ENCODE results near the gene STX19.

DNA sequence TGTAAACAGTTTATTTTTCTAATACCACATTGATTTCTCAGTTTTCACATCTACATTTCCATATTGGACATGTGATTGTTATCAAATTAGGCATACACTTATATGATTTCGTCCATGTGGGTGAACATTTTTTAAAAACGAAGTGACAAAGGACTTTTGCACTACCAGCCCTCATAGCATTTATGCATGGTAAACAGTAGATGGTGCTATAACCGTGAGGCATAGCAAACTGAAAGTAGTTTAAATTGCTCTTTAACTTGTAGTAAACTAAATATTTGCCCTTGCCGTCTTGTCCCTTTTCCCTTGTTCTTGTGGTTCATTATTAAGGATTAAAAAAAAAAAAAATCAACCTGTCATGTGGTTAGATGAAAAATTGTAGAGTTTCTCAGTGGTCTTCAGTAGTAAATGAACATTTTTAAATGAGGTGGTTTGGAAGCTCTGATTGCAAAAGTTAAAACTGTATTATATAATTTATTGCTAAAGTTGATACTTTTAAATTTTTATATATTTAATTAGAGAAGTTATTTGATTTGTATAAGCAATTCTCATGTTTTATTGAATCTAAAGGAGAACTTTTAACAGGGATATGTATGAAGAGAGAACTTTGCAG lies 24.0 kb downstream of the STX19 start:
- TF ChIP-seq, protein P1, sequence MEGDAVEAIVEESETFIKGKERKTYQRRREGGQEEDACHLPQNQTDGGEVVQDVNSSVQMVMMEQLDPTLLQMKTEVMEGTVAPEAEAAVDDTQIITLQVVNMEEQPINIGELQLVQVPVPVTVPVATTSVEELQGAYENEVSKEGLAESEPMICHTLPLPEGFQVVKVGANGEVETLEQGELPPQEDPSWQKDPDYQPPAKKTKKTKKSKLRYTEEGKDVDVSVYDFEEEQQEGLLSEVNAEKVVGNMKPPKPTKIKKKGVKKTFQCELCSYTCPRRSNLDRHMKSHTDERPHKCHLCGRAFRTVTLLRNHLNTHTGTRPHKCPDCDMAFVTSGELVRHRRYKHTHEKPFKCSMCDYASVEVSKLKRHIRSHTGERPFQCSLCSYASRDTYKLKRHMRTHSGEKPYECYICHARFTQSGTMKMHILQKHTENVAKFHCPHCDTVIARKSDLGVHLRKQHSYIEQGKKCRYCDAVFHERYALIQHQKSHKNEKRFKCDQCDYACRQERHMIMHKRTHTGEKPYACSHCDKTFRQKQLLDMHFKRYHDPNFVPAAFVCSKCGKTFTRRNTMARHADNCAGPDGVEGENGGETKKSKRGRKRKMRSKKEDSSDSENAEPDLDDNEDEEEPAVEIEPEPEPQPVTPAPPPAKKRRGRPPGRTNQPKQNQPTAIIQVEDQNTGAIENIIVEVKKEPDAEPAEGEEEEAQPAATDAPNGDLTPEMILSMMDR (conservative IDR thresholded peaks at IDR 0.05): peak; percentile 89
- no peak for TF ChIP-seq ZFX (IDR thresholded peaks at IDR 0.05)
